Measurements from ENCODE around the gene TBXAS1.

The TBXAS1 gene

GRCh38 chr7:140019606-140020005 lies 190.5 kb downstream of the TBXAS1 start:
- DNase-seq (ENCODE audit: low read depth in 3 of 3, low spot score in 1 of 3): no peak

- DNase-seq (ENCODE audit: low read depth in 3 of 3, low spot score in 1 of 3): no peak
Observed at GRCh38 chr7:140021603-140022002, 192.5 kb downstream of the TBXAS1 start.

- DNase-seq (ENCODE audit: low read depth in 3 of 3, low spot score in 1 of 3): no peak
Observed at GRCh38 chr7:140022582-140023211, 193.6 kb downstream of the TBXAS1 start.

- no peak for DNase-seq (ENCODE audit: low read depth in 3 of 3, low spot score in 1 of 3)
Observed at GRCh38 chr7:140023728-140024127, 194.7 kb downstream of the TBXAS1 start.

GRCh38 chr7:140024585-140024984 lies 195.5 kb downstream of the TBXAS1 start:
- no peak for DNase-seq (ENCODE audit: low read depth in 3 of 3, low spot score in 1 of 3)

GRCh38 chr7:140025241-140025640 lies 196.2 kb downstream of the TBXAS1 start:
- DNase-seq (ENCODE audit: low read depth in 3 of 3, low spot score in 1 of 3): no peak

GRCh38 chr7:140025814-140026433 lies 196.9 kb downstream of the TBXAS1 start:
- DNase-seq (ENCODE audit: low read depth in 3 of 3, low spot score in 1 of 3): no peak

GRCh38 chr7:140026935-140027334 lies 197.9 kb downstream of the TBXAS1 start:
- DNase-seq (ENCODE audit: low read depth in 3 of 3, low spot score in 1 of 3): no peak

- DNase-seq (ENCODE audit: low read depth in 3 of 3, low spot score in 1 of 3): no peak
Observed at GRCh38 chr7:140027858-140028257, 198.8 kb downstream of the TBXAS1 start.

GRCh38 chr7:140028311-140028710 lies 199.2 kb downstream of the TBXAS1 start:
- no peak for DNase-seq (ENCODE audit: low read depth in 3 of 3, low spot score in 1 of 3)

GRCh38 chr7:140029072-140029471 lies 200.0 kb downstream of the TBXAS1 start:
- DNase-seq (ENCODE audit: low read depth in 3 of 3, low spot score in 1 of 3): no peak

GRCh38 chr7:140031364-140031763 lies 202.3 kb downstream of the TBXAS1 start:
- no peak for DNase-seq (ENCODE audit: low read depth in 3 of 3, low spot score in 1 of 3)

GRCh38 chr7:140033036-140033435 lies 204.0 kb downstream of the TBXAS1 start:
- DNase-seq (ENCODE audit: low read depth in 3 of 3, low spot score in 1 of 3): no peak

GRCh38 chr7:140033779-140034363 lies 204.8 kb downstream of the TBXAS1 start:
- no peak for DNase-seq (ENCODE audit: low read depth in 3 of 3, low spot score in 1 of 3)

- DNase-seq (ENCODE audit: low read depth in 3 of 3, low spot score in 1 of 3): no peak
Observed at GRCh38 chr7:140034421-140034820, 205.4 kb downstream of the TBXAS1 start.

- DNase-seq (ENCODE audit: low read depth in 3 of 3, low spot score in 1 of 3): no peak
Observed at GRCh38 chr7:140035400-140036223, 206.5 kb downstream of the TBXAS1 start.

GRCh38 chr7:140036224-140036962 lies 207.3 kb downstream of the TBXAS1 start:
- DNase-seq (ENCODE audit: low read depth in 3 of 3, low spot score in 1 of 3): no peak

GRCh38 chr7:140039066-140039465 lies 210.0 kb downstream of the TBXAS1 start:
- no peak for DNase-seq (ENCODE audit: low read depth in 3 of 3, low spot score in 1 of 3)

- no peak for DNase-seq (ENCODE audit: low read depth in 3 of 3, low spot score in 1 of 3)
Observed at GRCh38 chr7:140039896-140040295, 210.8 kb downstream of the TBXAS1 start.

- no peak for DNase-seq (ENCODE audit: low read depth in 3 of 3, low spot score in 1 of 3)
Observed at GRCh38 chr7:140041659-140042385, 212.8 kb downstream of the TBXAS1 start.

GRCh38 chr7:140042386-140042670 lies 213.3 kb downstream of the TBXAS1 start:
- DNase-seq (ENCODE audit: low read depth in 3 of 3, low spot score in 1 of 3): no peak
